Lower leg skin (tissue), 3 donors: ENCODE measurements around the gene PRR9.

Experiments used
- CTCF ChIP-seq, 3 donors: fragments of 450-650 bp; IDR thresholded peaks; one replicate each; pipeline ENCODE4 v1.5.1; 2016; ENCODE audit warnings: antibody characterized with exemption in 3 of 3, mild to moderate bottlenecking in 3 of 3, moderate library complexity in 2 of 3
- POLR2A ChIP-seq, 2 donors: fragments of 450-650 bp; IDR thresholded peaks; one replicate each; pipeline ENCODE4 v1.6.1; 2016 to 2017; ENCODE audit warnings: antibody characterized with exemption in 2 of 2, mild to moderate bottlenecking in 1 of 2, moderate library complexity in 1 of 2

GRCh38 chr1:153228491-153228890, 11.1 kb downstream of the PRR9 start:
- TF ChIP-seq POLR2A (IDR thresholded peaks at IDR 0.05) (no peak), CTCF (IDR thresholded peaks at IDR 0.05) (no peak)
